ENCODE measurements around the gene DPP7. TPM values are rescaled to one million over a fixed set of nuclear protein-coding genes. Genes with fewer than 3 reads are reported as not detected.
A peak's percentile ranks its signal among the peaks of the same experiment; 100 is the strongest.

DPP7 gene
- total and polyA plus RNA-seq, 2 of the 4 experiments (the other 2 are of a cell fraction): 14.9 to 76.4 TPM

GRCh38 chr9:137086531-137087408 lies 27.8 kb downstream of the DPP7 start, which contains the start of gene MAN1B1:
Gene MAN1B1, plus strand, starts transcription at chr9:137086985. Its CDS starts 15 bp downstream, at chr9:137087000.
- peak within 1 kb of the TSS; percentile 68 for H2BK5ac ChIP-seq (ENCODE audit: low read depth, low read length, poor library complexity, severe bottlenecking)
- H3K4me3 ChIP-seq (ENCODE audit: insufficient read depth, low read depth, low read length): peak within 1 kb of the TSS; percentile 61
- peak within 1 kb of the TSS; percentile 85 for H3K23ac ChIP-seq (ENCODE audit: low read depth, low read length)
- H2BK15ac ChIP-seq (ENCODE audit: low read depth, low read length): no peak within 1 kb of the TSS
- H3K4me2 ChIP-seq (ENCODE audit: low read depth, low read length): peak within 1 kb of the TSS; percentile 78
- intact Hi-C loops (cut with micrococcal nuclease) (loop anchor here (1.0 kb wide), 1 partner anchor 16 kb away; the partner anchor contains the start of gene SAPCD2), in situ Hi-C loops (cut with MboI; ENCODE audit: low sequenced_read_pairs) (no loop called here), dilution Hi-C loops (cut with HindIII; ENCODE audit: low sequenced_read_pairs, unreplicated experiment) (no loop called here)
- H3K9ac ChIP-seq (ENCODE audit: low read depth, low read length): peak within 1 kb of the TSS; percentile 87
- TF ChIP-seq RAD21 (IDR thresholded peaks at IDR 0.05; ENCODE audit: low read length): 0 out of 2 replicates have a peak, but pooled peaks have one; percentile 6
- peak; percentile 58 for TF ChIP-seq POLR2A (IDR thresholded peaks at IDR 0.05; ENCODE audit: low read depth, low read length)
- no peak for TF ChIP-seq BHLHE40 (IDR thresholded peaks at IDR 0.05; ENCODE audit: low read depth, low read length)
- peak; percentile 97 for TF ChIP-seq MXI1 (IDR thresholded peaks at IDR 0.05; ENCODE audit: borderline replicate concordance, low read depth, low read length)
- TF ChIP-seq FOS (IDR thresholded peaks at IDR 0.05; ENCODE audit: low read depth, low read length): no peak
- peak; percentile 83 for TF ChIP-seq USF2 (IDR thresholded peaks at IDR 0.05; ENCODE audit: low read depth, low read length)
- H3K27ac ChIP-seq (ENCODE audit: insufficient read depth, low read length): peak within 1 kb of the TSS; percentile 62
- no peaks in the 10 kb centered on the region for H3K27me3 ChIP-seq (ENCODE audit: control insufficient read depth, insufficient read depth, low read length)
- H2BK20ac ChIP-seq (ENCODE audit: low read depth, low read length): no peak within 1 kb of the TSS
- POLR2A ChIA-PET (ENCODE audit: unreplicated experiment): interaction anchor here (0.6 kb wide), 2 partner anchors 10 to 101 kb away, joined by 3 to 4 read pairs; no protein-coding TSS in a partner anchor
- peaks cover 6% of the 10 kb centered on the region for H3K9me1 ChIP-seq (ENCODE audit: insufficient read depth, low read length)
- H2AK9ac ChIP-seq (replicated peaks; ENCODE audit: low read depth, low read length, poor library complexity): peak within 1 kb of the TSS; percentile 98
- peaks cover 13% of the 10 kb centered on the region; the same call in 1 of the 2 replicates for H3K36me3 ChIP-seq (ENCODE audit: control insufficient read depth, insufficient read depth, low read length)
- peak within 1 kb of the TSS; percentile 72 for H2BK120ac ChIP-seq (ENCODE audit: low read depth, low read length)
- CTCF ChIA-PET: interaction anchor here (0.8 to 1.0 kb wide), 4 partner anchors 20 to 40 kb away, joined by 3 to 5 read pairs (median 4); no protein-coding TSS in a partner anchor
- peak within 1 kb of the TSS; percentile 77 for H3K14ac ChIP-seq (replicated peaks; ENCODE audit: low read depth, low read length)
- no TSS peak for BruUV-seq (replicated peaks)
- 1% methylated on average over 68 of the region's 101 CpGs; no CpG with 5 or more reads in 1 of the 2 experiments for WGBS, 2 experiments (ENCODE audit: extremely low coverage in 2 of 2, insufficient read length in 1 of 2)
- H4K5ac ChIP-seq (ENCODE audit: low read depth, low read length): peak within 1 kb of the TSS; percentile 31
- H2AK5ac ChIP-seq (ENCODE audit: low read depth, low read length): peak within 1 kb of the TSS; percentile 93
- peak within 1 kb of the TSS; percentile 90 for H2AFZ ChIP-seq (replicated peaks; ENCODE audit: low read length, poor library complexity)
- peaks cover 15% of the 10 kb centered on the region for H3K4me1 ChIP-seq (ENCODE audit: control insufficient read depth, insufficient read depth, low read length)
- peak within 1 kb of the TSS; percentile 85 to 98 for H4K8ac ChIP-seq (ENCODE audit: low read depth in 2 of 2, low read length in 2 of 2)
- peak within 1 kb of the TSS; percentile 67 for H3K56ac ChIP-seq (ENCODE audit: extremely low read depth, insufficient read depth, low read length)
- H3K9me3 ChIP-seq (ENCODE audit: control insufficient read depth, insufficient read depth, low read length): no peaks in the 10 kb centered on the region
- peak within 1 kb of the TSS; percentile 87 for H3K4ac ChIP-seq (ENCODE audit: low read depth, low read length)
- DNase-seq (peak; percentile 98), ATAC-seq (ENCODE audit: low read depth) (peak; percentile 83)
- H3K79me1 ChIP-seq (ENCODE audit: low read depth in 1 of 2, low read length in 2 of 2): peaks cover 29 to 37% of the 10 kb centered on the region in 2 experiments
- H3K18ac ChIP-seq (ENCODE audit: low read depth, low read length): no peak within 1 kb of the TSS
- H4K20me1 ChIP-seq (ENCODE audit: insufficient read depth, low read length): no peaks in the 10 kb centered on the region
- peak within 1 kb of the TSS; percentile 78 for H4K91ac ChIP-seq (ENCODE audit: insufficient read depth, low read depth, low read length)

All from IMR-90 (cell line).